ENCODE results near the gene ADRA2C. TPM values are rescaled to one million over a fixed set of nuclear protein-coding genes. Genes with fewer than 3 reads are reported as not detected.

Gene ADRA2C
- total and polyA plus RNA-seq, 12 donors: 2.8 to 8.8 (median 5.5) TPM

DNA sequence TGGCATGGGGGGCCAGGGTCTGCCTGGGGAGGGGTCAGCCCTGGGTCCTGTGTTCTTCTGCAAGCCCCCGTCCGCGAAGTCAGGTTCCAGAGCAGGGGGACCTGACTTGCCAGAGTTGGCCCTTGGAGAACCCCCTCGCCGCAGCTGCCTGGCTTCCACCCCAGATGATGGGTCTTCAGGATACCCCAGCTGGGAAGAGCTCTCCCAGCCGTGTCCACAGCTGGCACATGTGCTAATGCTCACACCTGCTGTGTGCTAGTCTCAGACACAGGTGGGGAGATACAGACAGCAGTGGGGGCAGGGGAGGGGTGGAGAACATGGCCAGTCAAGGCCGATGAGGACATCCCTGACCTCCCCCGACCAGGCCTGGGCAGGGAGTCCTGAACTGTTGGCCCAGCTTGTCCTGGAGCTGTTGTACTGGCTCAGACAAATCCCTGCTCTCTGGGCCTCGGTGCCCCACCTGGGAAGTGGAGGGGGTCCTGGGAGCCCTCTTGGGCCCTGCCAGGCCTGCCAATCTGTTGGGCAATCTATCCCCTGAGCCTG is 3.5 kb downstream of the ADRA2C start:
- Histone ChIP-seq H3K4me1 (peaks cover 0 to 11% (median 5%) of the 10 kb centered on the region in 9 donors), H3K4me3 (no peak overlapping the region), H3K36me3 (no peaks in the 10 kb centered on the region), H3K27me3 (peaks cover 0 to 81% (median 79%) of the 10 kb centered on the region in 7 donors), H3K27ac (no peak overlapping the region), H3K9me3 (no peaks in the 10 kb centered on the region)
- no peak for TF ChIP-seq CTCF (IDR thresholded peaks at IDR 0.05)
- intact Hi-C loops (cut with DNase I): loop anchor here in 5 of 10 donors (5.0 to 10.0 kb wide), 5 partner anchors 98 to 485 kb away; no protein-coding TSS in a partner anchor
- no peak for DNase-seq
- WGBS, 2 donors: 72 to 73% methylated on average over 9 of the region's 9 CpGs
- no peak for ATAC-seq

DNA sequence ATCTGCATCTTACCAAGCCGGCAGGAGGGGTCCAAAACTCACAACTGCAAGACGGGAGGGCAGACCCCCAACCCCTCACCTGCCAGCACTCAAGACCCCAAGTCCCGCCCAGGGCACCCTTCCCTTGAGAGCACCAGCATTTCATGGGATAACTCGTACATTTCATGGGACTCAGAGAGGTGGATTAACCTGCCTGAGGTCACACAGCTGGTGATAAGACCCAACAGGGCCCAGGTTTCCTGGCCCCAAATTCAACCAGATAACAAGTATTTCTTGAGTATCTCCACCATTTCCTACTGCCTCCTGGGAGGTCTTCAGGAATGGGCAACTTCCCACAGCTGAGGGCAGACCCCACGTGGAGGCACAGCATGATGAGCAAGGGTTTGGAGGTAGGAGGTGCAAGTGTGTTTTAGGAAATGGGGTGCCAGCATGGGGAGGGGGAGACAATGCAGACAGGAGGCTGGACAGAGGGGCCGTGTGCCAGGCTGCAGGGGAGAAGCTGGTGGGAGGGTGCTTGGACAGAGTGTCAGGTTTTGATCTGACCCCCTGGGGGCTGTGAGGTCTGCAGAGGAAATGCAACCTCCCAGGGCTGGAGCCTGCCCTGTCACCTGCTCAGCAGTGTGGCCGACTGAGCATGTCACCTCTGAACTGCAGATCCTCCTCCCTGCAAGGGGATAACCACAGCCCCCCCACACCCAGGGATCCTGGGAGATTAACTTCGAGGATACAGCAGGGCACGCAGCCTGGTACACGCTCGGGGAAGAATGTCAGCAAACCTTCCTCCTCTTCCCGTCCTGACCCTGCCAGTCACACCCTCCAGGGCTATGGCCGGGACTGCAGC is 4.4 kb downstream of the ADRA2C start:
- Histone ChIP-seq H3K4me1 (peaks cover 0 to 6% (median 0%) of the 10 kb centered on the region in 9 donors), H3K27ac (no peak overlapping the region), H3K36me3 (no peaks in the 10 kb centered on the region), H3K27me3 (peaks cover 0 to 76% (median 74%) of the 10 kb centered on the region in 7 donors), H3K4me3 (no peak overlapping the region), H3K9me3 (no peaks in the 10 kb centered on the region)
- no peak for TF ChIP-seq CTCF (IDR thresholded peaks at IDR 0.05)
- intact Hi-C loops (cut with DNase I): loop anchor here in 2 of 10 donors (5.0 kb wide), 2 partner anchors 97 to 107 kb away; no protein-coding TSS in a partner anchor
- ATAC-seq (no peak), DNase-seq (no peak)
- WGBS, 2 donors: 36 to 40% methylated on average over 13 of the region's 13 CpGs

- TF ChIP-seq CTCF (IDR thresholded peaks at IDR 0.05): no peak
- ATAC-seq: no peak
- peaks cover 0 to 83% (median 74%) of the 10 kb centered on the region in 7 donors for H3K27me3 ChIP-seq
These were observed 5.1 kb downstream of the ADRA2C start for GRCh38 chr4:3771164-3771809.

GRCh38 chr4:3771939-3772495 is 5.8 kb downstream of the ADRA2C start:
- DNase-seq (no peak), ATAC-seq (no peak)
- no peaks in the 10 kb centered on the region for H3K9me3 ChIP-seq
- H3K4me1 ChIP-seq: peaks cover 0 to 1% (median 0%) of the 10 kb centered on the region in 9 donors
- H3K4me3 ChIP-seq: no peak overlapping the region
- H3K36me3 ChIP-seq: no peaks in the 10 kb centered on the region
- no peak overlapping the region for H3K27ac ChIP-seq
- TF ChIP-seq CTCF (IDR thresholded peaks at IDR 0.05): no peak
- peaks cover 0 to 84% (median 70%) of the 10 kb centered on the region in 7 donors for H3K27me3 ChIP-seq
- intact Hi-C loops (cut with DNase I): loop anchor here in 2 of 10 donors (5.0 kb wide), 2 partner anchors 95 to 105 kb away; no protein-coding TSS in a partner anchor
- 64 to 67% methylated on average over 24 of the region's 24 CpGs for whole genome bisulfite sequencing, 2 donors

More at GRCh38 chr4:3771164-3771809, 5.1 kb downstream of the ADRA2C start:
- Histone ChIP-seq H3K36me3 (no peaks in the 10 kb centered on the region), H3K4me1 (peaks cover 0 to 6% (median 0%) of the 10 kb centered on the region in 9 donors), H3K9me3 (no peaks in the 10 kb centered on the region), H3K27ac (no peak overlapping the region), H3K4me3 (no peak overlapping the region)
- intact Hi-C loops (cut with DNase I): loop anchor here in 2 of 10 donors (5.0 kb wide), 2 partner anchors 96 to 106 kb away; no protein-coding TSS in a partner anchor
- WGBS, 2 donors: 45 to 49% methylated on average over 20 of the region's 20 CpGs
- no peak for DNase-seq
